A549 (cell line): ENCODE results near the gene CBFA2T2. TPM values are rescaled to one million over a fixed set of nuclear protein-coding genes. Genes with fewer than 3 reads are reported as not detected.

Source experiments
- ATAC-seq, 2 experiments: fragments of 200-7000 bp in 1 of 2; fragments of >200 bp in 1 of 2; cut with Nextera tagmentation in 1 of 2; cut with Tn5 transposase in 1 of 2; 3 replicates each; pipeline versions ENCODE4 v1.8.0 to v1.9.1; 2018 to 2020; ENCODE audit warnings: mild to moderate bottlenecking in 1 of 2, moderate library complexity in 1 of 2
- CTCF ChIA-PET: fragments of 300-600 bp; sonication (Branson Sonifier 250); formaldehyde crosslinking; extraction: SDS; loops from one replicate; lab custom pipeline; 2021; ENCODE audit warnings: antibody characterized with exemption, inconsistent platforms; lab: Yijun Ruan, JAX
- POLR2A ChIA-PET: fragments of 350-600 bp; formaldehyde crosslinking; extraction: SDS; loops from one replicate; lab custom pipeline; 2021; ENCODE audit warnings: antibody characterized with exemption, inconsistent platforms; lab: Yijun Ruan, JAX
- DNase-seq, 2 experiments: peaks; one replicate each; pipeline versions ENCODE4 v3.0.0 to v3.0.0-alpha.2; 2011 to 2016; ENCODE audit warnings: low read depth in 1 of 2, low spot score in 1 of 2
- FAIRE-seq: peaks from 2 replicates; lab custom pipeline; 2011; peaks lifted over from hg19 to GRCh38; lab: Jason Lieb, UNC
- H3K27ac ChIP-seq, 2 experiments: fragments of >200 bp; sonication (Bioruptor Twin); formaldehyde crosslinking; 3 replicates each; pipeline ENCODE4 v1.5.1; 2016 to 2017
- H3K4me1 ChIP-seq: fragments of >200 bp; sonication (Bioruptor Twin); formaldehyde crosslinking; 3 replicates; pipeline ENCODE4 v1.6.1; 2016
- H3K4me2 ChIP-seq: fragments of >200 bp; sonication (Bioruptor Twin); formaldehyde crosslinking; 3 replicates; pipeline ENCODE4 v1.6.1; 2016
- H3K4me3 ChIP-seq: fragments of >200 bp; sonication (Bioruptor Twin); formaldehyde crosslinking; 3 replicates; pipeline ENCODE4 v1.5.1; 2016
- H3K9me3 ChIP-seq: fragments of >200 bp; sonication (Bioruptor Twin); formaldehyde crosslinking; 3 replicates; pipeline ENCODE4 v1.6.1; 2016
- CEBPB ChIP-seq, 2 experiments: fragments of >200 bp in 1 of 2; sonication (Bioruptor Twin) in 1 of 2; formaldehyde crosslinking in 1 of 2; IDR thresholded peaks; 2 replicates each; pipeline ENCODE4 v1.6.1; 2012 to 2016
- CHD2 ChIP-seq: fragments of 150-350 bp; IDR thresholded peaks from 2 replicates; pipeline ENCODE4 v1.6.1; 2014; ENCODE audit warnings: low read length; ENCODE audit not compliant: partially characterized antibody
- ELK1 ChIP-seq: fragments of 150-350 bp; IDR thresholded peaks from 2 replicates; pipeline ENCODE4 v1.6.1; 2014; ENCODE audit warnings: low read depth, mild to moderate bottlenecking, low read length
- FOSB ChIP-seq: fragments of 250-450 bp; sonication (Bioruptor Pico); IDR thresholded peaks from 2 replicates; pipeline ENCODE4 v1.5.0; 2020; ENCODE audit warnings: mild to moderate bottlenecking, moderate library complexity
- GATA3 ChIP-seq: IDR thresholded peaks from 2 replicates; pipeline ENCODE4 v1.6.1; 2012; ENCODE audit warnings: borderline replicate concordance
- HEYL ChIP-seq: fragments of 250-450 bp; sonication (Bioruptor Pico); IDR thresholded peaks from 2 replicates; pipeline ENCODE4 v1.8.0; 2021; ENCODE audit warnings: mild to moderate bottlenecking, moderate library complexity
- HOXA7 ChIP-seq: fragments of 250-450 bp; sonication (Bioruptor Pico); IDR thresholded peaks from 2 replicates; pipeline ENCODE4 v1.5.0; 2020; ENCODE audit warnings: mild to moderate bottlenecking, moderate library complexity
- HOXB5 ChIP-seq: fragments of 250-450 bp; sonication (Bioruptor Pico); IDR thresholded peaks from 2 replicates; pipeline ENCODE4 v1.5.0; 2020; ENCODE audit warnings: mild to moderate bottlenecking, moderate library complexity
- JUN ChIP-seq, 2 experiments: fragments of >200 bp; sonication (Bioruptor Twin); formaldehyde crosslinking; IDR thresholded peaks; 2 replicates in 1 of 2; 3 replicates in 1 of 2; pipeline ENCODE4 v1.6.1; 2016 to 2017
- JUNB ChIP-seq: fragments of >200 bp; sonication (Bioruptor Twin); formaldehyde crosslinking; IDR thresholded peaks from 2 replicates; pipeline ENCODE4 v1.6.1; 2016
- MYC ChIP-seq: IDR thresholded peaks from 2 replicates; pipeline ENCODE4 v1.6.1; 2012; ENCODE audit warnings: mild to moderate bottlenecking, inconsistent platforms, low read length, improper control_type of control experiment, borderline replicate concordance
- NFE2L2 ChIP-seq: fragments of 150-350 bp; conservative IDR thresholded peaks from 2 replicates; pipeline ENCODE4 v1.6.1; 2014; ENCODE audit warnings: low read length
- NR3C1 ChIP-seq: fragments of >200 bp; sonication (Bioruptor Twin); formaldehyde crosslinking; IDR thresholded peaks from 3 replicates; pipeline ENCODE4 v1.6.1; 2017
- POLR2A ChIP-seq: IDR thresholded peaks from 2 replicates; pipeline ENCODE4 v1.6.1; 2012; ENCODE audit warnings: mild to moderate bottlenecking, low read length
- RFX5 ChIP-seq: fragments of 450-650 bp; IDR thresholded peaks from 2 replicates; pipeline ENCODE4 v1.7.1; 2014; ENCODE audit warnings: antibody characterized with exemption, mild to moderate bottlenecking, moderate library complexity
- TFCP2L1 ChIP-seq: fragments of 250-450 bp; sonication (Bioruptor Pico); IDR thresholded peaks from 2 replicates; pipeline ENCODE4 v1.5.0; 2021; ENCODE audit warnings: mild to moderate bottlenecking
- TP53 ChIP-seq: fragments of 250-450 bp; sonication (Bioruptor Pico); IDR thresholded peaks from 2 replicates; pipeline ENCODE4 v1.5.0; 2021; ENCODE audit warnings: mild to moderate bottlenecking, moderate library complexity
- USF2 ChIP-seq: fragments of 450-650 bp; IDR thresholded peaks from 2 replicates; pipeline ENCODE4 v1.6.1; 2014; ENCODE audit warnings: antibody characterized with exemption
- ZC3H11A ChIP-seq: fragments of 450-650 bp; IDR thresholded peaks from 2 replicates; pipeline ENCODE4 v1.6.1; 2014; ENCODE audit warnings: antibody characterized with exemption, mild to moderate bottlenecking
- whole genome bisulfite sequencing: methylation state at CpG from one replicate; pipeline ENCODE4 v1.1.6; 2017; ENCODE audit errors: missing lambda C conversion rate; 5-methylcytosine and 5-hydroxymethylcytosine counted together
- polyA plus RNA-seq, 4 experiments: library from polyadenylated mRNA; depleted of rRNA in 3 of 4; stranded (reverse); fragments of >200 nt; fragmentation: RNase III in 1 of 4; extraction: RNeasy Plus Mini Kit Qiagen cat#74134 plus additional on column Dnase treatment in 1 of 4; gene quantifications; 2 replicates in 3 of 4; 3 replicates in 1 of 4; pipeline ENCODE4 v1.2.3, GENCODE V29; 2011 to 2017
- TF ChIP-seq, protein P1 (sequence below): IDR thresholded peaks from 2 replicates; pipeline ENCODE4 v1.6.1; 2012; ENCODE audit warnings: low read depth, borderline replicate concordance
- TF ChIP-seq, protein P2 (sequence below): fragments of 250-450 bp; sonication (Bioruptor Pico); IDR thresholded peaks from 2 replicates; pipeline ENCODE4 v1.5.0; 2021; ENCODE audit warnings: mild to moderate bottlenecking, moderate library complexity, borderline replicate concordance
- TF ChIP-seq, protein P3 (sequence below): fragments of >200 bp; sonication (Bioruptor Twin); formaldehyde crosslinking; IDR thresholded peaks from 3 replicates; pipeline ENCODE4 v1.6.1; 2016

CBFA2T2 gene
- polyA plus RNA-seq, 2 of the 4 experiments (the other 2 are of a cell fraction): 6.8 to 9.4 TPM

GRCh38 chr20:33684533-33685327 is 194.8 kb downstream of the CBFA2T2 start:
- peak overlapping the region; percentile 77 to 93 for H3K27ac ChIP-seq
- no peaks in the 10 kb centered on the region for H3K9me3 ChIP-seq
- H3K4me3 ChIP-seq: peak overlapping the region; percentile 85
- ChIA-PET POLR2A (interaction anchor here (1.1 kb wide), 1 partner anchor 21 kb away, joined by 4 read pairs; no protein-coding TSS in a partner anchor), CTCF (interaction anchor here (0.6 to 1.8 kb wide), 4 partner anchors 9 to 382 kb away, joined by 3 to 8 read pairs (median 4); no protein-coding TSS in a partner anchor)
- DNase-seq (no peak), FAIRE-seq (no peak), ATAC-seq (no peak)
- peaks cover 24% of the 10 kb centered on the region for H3K4me1 ChIP-seq
- H3K4me2 ChIP-seq: peak overlapping the region; percentile 96
- TF ChIP-seq NR3C1 (no peak), NFE2L2 (no peak), POLR2A (no peak), TFCP2L1 (CRISPR knock-in tag) (no peak), CEBPB (IDR thresholded peaks at IDR 0.05) (no peak), JUNB (no peak), HOXB5 (CRISPR knock-in tag) (no peak), TP53 (CRISPR knock-in tag) (no peak), HEYL (no peak), GATA3 (no peak)
- 55% methylated on average over 10 of the region's 10 CpGs for WGBS

- POLR2A ChIA-PET: interaction anchor here (1.1 kb wide), 1 partner anchor 22 kb away, joined by 4 read pairs; no protein-coding TSS in a partner anchor
- CTCF ChIA-PET: interaction anchor here (0.6 to 1.8 kb wide), 3 partner anchors 10 to 381 kb away, joined by 3 to 8 read pairs (median 3); no protein-coding TSS in a partner anchor
- H3K27ac ChIP-seq: peak overlapping the region; percentile 77 to 93
Measured at GRCh38 chr20:33685328-33686099, 195.6 kb downstream of the CBFA2T2 start.

GRCh38 chr20:33686100-33686983 is 196.4 kb downstream of the CBFA2T2 start, which contains the start of gene E2F1:
TSS of gene E2F1 (minus strand) at chr20:33686385. CDS start at chr20:33686264, 121 bp downstream.
- Histone ChIP-seq H3K4me2 (peak within 1 kb of the TSS; percentile 96), H3K4me3 (peak within 1 kb of the TSS; percentile 85), H3K4me1 (peaks cover 24% of the 10 kb centered on the region), H3K27ac (peak within 1 kb of the TSS; percentile 77 to 93), H3K9me3 (no peaks in the 10 kb centered on the region)
- peak; percentile 91 to 96 for ATAC-seq
- POLR2A ChIA-PET: interaction anchor here (1.1 to 1.3 kb wide), 2 partner anchors 23 kb away, joined by 3 to 4 read pairs; no protein-coding TSS in a partner anchor
- CTCF ChIA-PET: interaction anchor here (1.0 to 1.8 kb wide), 5 partner anchors 11 to 383 kb away, joined by 3 to 8 read pairs (median 3); partner anchors contain the start of gene ZNF341
- FAIRE-seq: no peak
- DNase-seq: peak; percentile 93 to 96
- 9% methylated on average over 15 of the region's 101 CpGs for WGBS
- TF ChIP-seq USF2: peak; percentile 40
- 0 out of 2 replicates have a peak, but pooled peaks have one; percentile 23 for TF ChIP-seq MYC
- TF ChIP-seq, protein P1, sequence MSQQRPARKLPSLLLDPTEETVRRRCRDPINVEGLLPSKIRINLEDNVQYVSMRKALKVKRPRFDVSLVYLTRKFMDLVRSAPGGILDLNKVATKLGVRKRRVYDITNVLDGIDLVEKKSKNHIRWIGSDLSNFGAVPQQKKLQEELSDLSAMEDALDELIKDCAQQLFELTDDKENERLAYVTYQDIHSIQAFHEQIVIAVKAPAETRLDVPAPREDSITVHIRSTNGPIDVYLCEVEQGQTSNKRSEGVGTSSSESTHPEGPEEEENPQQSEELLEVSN: peak; percentile 90
- no peak for TF ChIP-seq TP53 (CRISPR knock-in tag)
- no peak for TF ChIP-seq HOXA7 (CRISPR knock-in tag)
- TF ChIP-seq FOSB (CRISPR knock-in tag): no peak
- peak in 1 of 2 experiments; percentile 60; a peak in 1 of 5 replicates for TF ChIP-seq JUN (IDR thresholded peaks at IDR 0.05)
- TF ChIP-seq, protein P2, sequence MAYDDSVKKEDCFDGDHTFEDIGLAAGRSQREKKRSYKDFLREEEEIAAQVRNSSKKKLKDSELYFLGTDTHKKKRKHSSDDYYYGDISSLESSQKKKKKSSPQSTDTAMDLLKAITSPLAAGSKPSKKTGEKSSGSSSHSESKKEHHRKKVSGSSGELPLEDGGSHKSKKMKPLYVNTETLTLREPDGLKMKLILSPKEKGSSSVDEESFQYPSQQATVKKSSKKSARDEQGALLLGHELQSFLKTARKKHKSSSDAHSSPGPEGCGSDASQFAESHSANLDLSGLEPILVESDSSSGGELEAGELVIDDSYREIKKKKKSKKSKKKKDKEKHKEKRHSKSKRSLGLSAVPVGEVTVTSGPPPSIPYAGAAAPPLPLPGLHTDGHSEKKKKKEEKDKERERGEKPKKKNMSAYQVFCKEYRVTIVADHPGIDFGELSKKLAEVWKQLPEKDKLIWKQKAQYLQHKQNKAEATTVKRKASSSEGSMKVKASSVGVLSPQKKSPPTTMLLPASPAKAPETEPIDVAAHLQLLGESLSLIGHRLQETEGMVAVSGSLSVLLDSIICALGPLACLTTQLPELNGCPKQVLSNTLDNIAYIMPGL: no peak
- peak; percentile 48; the same call in 1 of the 2 replicates for TF ChIP-seq RFX5

More at GRCh38 chr20:33685328-33686099, 195.6 kb downstream of the CBFA2T2 start:
- H3K4me2 ChIP-seq: peak overlapping the region; percentile 96
- DNase-seq: peak in 1 of 2 experiments; percentile 48
- peak overlapping the region; percentile 85 for H3K4me3 ChIP-seq
- H3K4me1 ChIP-seq: peaks cover 24% of the 10 kb centered on the region
- no peaks in the 10 kb centered on the region for H3K9me3 ChIP-seq
- peak; percentile 60 to 63 for ATAC-seq
- 8% methylated on average over 10 of the region's 53 CpGs for WGBS
- no peak for FAIRE-seq
- no peak for TF ChIP-seq ELK1
- no peak for TF ChIP-seq JUNB
- TF ChIP-seq CHD2: no peak
- TF ChIP-seq, protein P3, sequence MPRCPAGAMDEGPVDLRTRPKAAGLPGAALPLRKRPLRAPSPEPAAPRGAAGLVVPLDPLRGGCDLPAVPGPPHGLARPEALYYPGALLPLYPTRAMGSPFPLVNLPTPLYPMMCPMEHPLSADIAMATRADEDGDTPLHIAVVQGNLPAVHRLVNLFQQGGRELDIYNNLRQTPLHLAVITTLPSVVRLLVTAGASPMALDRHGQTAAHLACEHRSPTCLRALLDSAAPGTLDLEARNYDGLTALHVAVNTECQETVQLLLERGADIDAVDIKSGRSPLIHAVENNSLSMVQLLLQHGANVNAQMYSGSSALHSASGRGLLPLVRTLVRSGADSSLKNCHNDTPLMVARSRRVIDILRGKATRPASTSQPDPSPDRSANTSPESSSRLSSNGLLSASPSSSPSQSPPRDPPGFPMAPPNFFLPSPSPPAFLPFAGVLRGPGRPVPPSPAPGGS: peak; percentile 21; the same call in 1 of the 3 replicates
- TF ChIP-seq ZC3H11A: no peak
- TF ChIP-seq, all 56 proteins: peak for 1
